IgD-negative memory B cell (primary cell): ENCODE results near the gene PVALEF. TPM values are rescaled to one million over a fixed set of nuclear protein-coding genes. Genes with fewer than 3 reads are reported as not detected.

Experiments
- H3K27ac Mint-ChIP-seq, 3 donors: one replicate each; pipeline ENCODE4 v1.8.0; 2020 to 2022; ENCODE audit warnings: mild to moderate bottlenecking in 3 of 3, mixed read lengths in 3 of 3, moderate library complexity in 1 of 3
- H3K27me3 Mint-ChIP-seq: one replicate; pipeline ENCODE4 v1.8.0; 2021; ENCODE audit warnings: mixed read lengths
- H3K36me3 Mint-ChIP-seq: one replicate; pipeline ENCODE4 v1.8.0; 2020; ENCODE audit warnings: mild to moderate bottlenecking, mixed read lengths
- H3K4me1 Mint-ChIP-seq, 3 donors: one replicate each; pipeline ENCODE4 v1.8.0; 2020 to 2022; ENCODE audit warnings: mixed read lengths in 3 of 3, mild to moderate bottlenecking in 1 of 3
- H3K4me3 Mint-ChIP-seq, 4 donors: one replicate each; pipeline ENCODE4 v1.8.0; 2020 to 2022; ENCODE audit warnings: mild to moderate bottlenecking in 4 of 4, mixed read lengths in 4 of 4, moderate library complexity in 3 of 4
- H3K9me3 Mint-ChIP-seq, 3 donors: one replicate each; pipeline ENCODE4 v1.8.0; 2020 to 2021; ENCODE audit warnings: mixed read lengths in 3 of 3, mild to moderate bottlenecking in 1 of 3
- polyA plus RNA-seq: library from polyadenylated mRNA; unstranded; fragments of 300-500 nt; fragmentation: Illumina TruSeq; gene quantifications from one replicate; pipeline ENCODE4 v1.2.3, GENCODE V29; 2021

PVALEF gene
- polyA plus RNA-seq, 1 donor from 2014 or later: not detected

DNA sequence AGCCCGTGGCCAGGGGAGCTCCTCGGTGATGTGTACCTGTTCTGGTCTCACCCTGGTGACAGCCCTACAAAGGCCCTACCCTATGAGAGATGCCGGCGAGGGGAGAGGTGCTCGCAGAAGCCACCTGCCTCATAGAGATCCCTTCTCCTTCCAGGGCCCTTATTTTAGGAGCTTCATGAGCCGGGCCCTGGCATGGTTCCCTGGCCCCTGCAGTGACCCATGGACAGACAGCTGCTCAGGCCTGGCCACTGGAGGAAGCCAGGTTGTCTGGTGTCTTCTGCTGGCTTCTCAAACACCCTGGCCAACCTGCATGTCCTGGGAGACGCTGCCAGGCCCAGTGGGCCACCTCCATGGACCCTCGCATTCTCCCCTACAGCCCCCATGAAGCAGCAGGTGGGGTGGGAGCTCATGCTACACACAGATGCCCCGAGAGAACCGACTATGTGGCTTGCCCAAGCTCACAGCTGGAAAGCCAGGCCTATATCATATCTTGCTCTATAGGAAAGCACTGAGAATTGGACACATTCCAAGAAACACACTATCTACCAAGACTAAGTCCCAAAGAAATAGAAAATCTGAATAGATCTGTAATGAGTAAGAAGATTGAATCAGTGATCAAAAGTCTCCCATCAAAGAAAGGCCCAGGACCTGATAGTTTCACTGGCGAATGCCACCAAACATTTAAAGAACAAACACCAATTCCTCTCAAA lies 7.9 kb downstream of the PVALEF start:
- Mint-ChIP-seq H3K4me1 (no peaks in the 10 kb centered on the region), H3K27me3 (peaks cover 1% of the 10 kb centered on the region), H3K36me3 (no peaks in the 10 kb centered on the region), H3K4me3 (no peak overlapping the region), H3K27ac (no peak overlapping the region), H3K9me3 (peaks cover 0 to 9% (median 4%) of the 10 kb centered on the region in 3 donors)

GRCh38 chr17:81173762-81174155 lies 8.5 kb downstream of the PVALEF start:
- H3K27me3 Mint-ChIP-seq: peaks cover 1% of the 10 kb centered on the region
- H3K9me3 Mint-ChIP-seq: peaks cover 0 to 9% (median 4%) of the 10 kb centered on the region in 3 donors
- H3K27ac Mint-ChIP-seq: no peak overlapping the region
- no peak overlapping the region for H3K4me3 Mint-ChIP-seq
- no peaks in the 10 kb centered on the region for H3K36me3 Mint-ChIP-seq
- H3K4me1 Mint-ChIP-seq: no peaks in the 10 kb centered on the region

DNA sequence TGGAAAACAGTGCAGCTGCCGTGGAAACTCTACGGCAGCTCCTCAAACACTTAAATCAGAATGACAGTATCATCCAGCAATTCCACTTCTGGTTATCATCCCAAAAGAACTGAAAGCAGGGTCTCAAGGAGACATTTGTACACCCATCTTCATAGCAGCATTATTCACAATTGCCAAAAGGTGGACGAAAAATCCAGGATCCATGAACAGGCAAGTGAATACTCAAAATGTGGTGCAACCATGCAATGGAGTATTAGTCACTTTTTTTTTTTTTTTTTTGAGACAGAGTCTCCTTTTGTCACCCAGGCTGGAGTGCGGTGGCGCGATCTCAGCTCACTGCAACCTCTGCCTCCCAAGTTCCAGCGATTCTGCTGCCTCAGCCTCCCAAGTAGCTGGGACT lies 11.4 kb downstream of the PVALEF start:
- peaks cover 0 to 9% (median 4%) of the 10 kb centered on the region in 3 donors for H3K9me3 Mint-ChIP-seq
- no peaks in the 10 kb centered on the region for H3K36me3 Mint-ChIP-seq
- H3K27me3 Mint-ChIP-seq: peaks cover 1% of the 10 kb centered on the region
- no peak overlapping the region for H3K4me3 Mint-ChIP-seq
- H3K4me1 Mint-ChIP-seq: no peaks in the 10 kb centered on the region
- no peak overlapping the region for H3K27ac Mint-ChIP-seq

DNA sequence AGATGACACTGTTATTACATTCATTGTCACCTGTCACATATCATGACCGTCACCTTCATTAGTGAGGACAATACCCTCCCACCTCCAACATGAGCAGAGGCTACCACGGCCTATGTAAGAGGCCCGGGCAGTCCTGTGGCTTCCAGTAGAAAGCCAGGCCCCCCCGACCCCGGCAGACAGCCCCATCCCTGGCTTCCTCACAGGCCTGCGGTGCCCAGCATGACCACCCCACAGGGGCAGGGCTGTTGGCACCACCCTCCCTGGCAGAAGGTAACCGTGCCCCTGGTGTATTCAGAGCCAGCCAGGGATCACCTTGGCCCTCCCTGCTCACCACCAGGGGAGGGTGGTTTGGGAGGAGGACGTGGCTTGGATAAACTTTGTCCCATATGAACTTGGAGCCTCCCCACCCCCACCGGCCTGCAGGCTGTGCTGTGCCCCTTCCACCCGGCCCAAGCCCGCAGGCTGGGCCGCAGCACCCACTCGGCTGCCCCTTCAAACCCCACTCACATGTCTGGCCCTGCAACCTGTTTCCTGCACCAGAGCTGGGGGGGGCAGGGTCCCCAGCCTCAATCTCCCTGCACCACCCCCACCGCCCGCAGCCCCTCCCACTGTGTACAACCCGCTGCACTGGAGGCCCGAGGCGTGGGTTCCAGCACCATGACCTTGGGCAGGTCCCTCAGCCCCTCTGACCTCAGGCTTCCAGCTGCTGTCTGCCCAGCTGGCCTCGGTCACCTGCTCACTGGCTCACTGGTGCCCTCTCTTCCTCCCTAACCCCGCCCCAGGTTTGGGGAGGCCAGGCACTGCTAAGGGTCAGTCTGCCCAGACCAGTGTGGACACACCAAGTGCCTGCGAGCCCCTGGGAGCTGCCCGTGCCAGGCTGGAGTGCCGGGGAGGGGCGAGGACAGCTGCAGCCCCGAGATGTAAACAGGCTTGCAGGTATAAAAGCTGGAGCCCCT lies 13.1 kb downstream of the PVALEF start:
- peaks cover 0 to 9% (median 4%) of the 10 kb centered on the region in 3 donors for H3K9me3 Mint-ChIP-seq
- H3K36me3 Mint-ChIP-seq: no peaks in the 10 kb centered on the region
- H3K27me3 Mint-ChIP-seq: no peaks in the 10 kb centered on the region
- no peak overlapping the region for H3K27ac Mint-ChIP-seq
- no peak overlapping the region for H3K4me3 Mint-ChIP-seq
- no peaks in the 10 kb centered on the region for H3K4me1 Mint-ChIP-seq

GRCh38 chr17:81179220-81179619 lies 13.9 kb downstream of the PVALEF start:
- no peaks in the 10 kb centered on the region for H3K4me1 Mint-ChIP-seq
- H3K27ac Mint-ChIP-seq: no peak overlapping the region
- peaks cover 0 to 9% (median 4%) of the 10 kb centered on the region in 3 donors for H3K9me3 Mint-ChIP-seq
- H3K36me3 Mint-ChIP-seq: no peaks in the 10 kb centered on the region
- H3K4me3 Mint-ChIP-seq: no peak overlapping the region
- H3K27me3 Mint-ChIP-seq: no peaks in the 10 kb centered on the region

- H3K9me3 Mint-ChIP-seq: peaks cover 0 to 8% (median 4%) of the 10 kb centered on the region in 3 donors
- no peaks in the 10 kb centered on the region for H3K27me3 Mint-ChIP-seq
- H3K4me1 Mint-ChIP-seq: no peaks in the 10 kb centered on the region
- H3K36me3 Mint-ChIP-seq: no peaks in the 10 kb centered on the region
- H3K4me3 Mint-ChIP-seq: no peak overlapping the region
- H3K27ac Mint-ChIP-seq: no peak overlapping the region
Measured at GRCh38 chr17:81179861-81180260, 14.6 kb downstream of the PVALEF start.

DNA sequence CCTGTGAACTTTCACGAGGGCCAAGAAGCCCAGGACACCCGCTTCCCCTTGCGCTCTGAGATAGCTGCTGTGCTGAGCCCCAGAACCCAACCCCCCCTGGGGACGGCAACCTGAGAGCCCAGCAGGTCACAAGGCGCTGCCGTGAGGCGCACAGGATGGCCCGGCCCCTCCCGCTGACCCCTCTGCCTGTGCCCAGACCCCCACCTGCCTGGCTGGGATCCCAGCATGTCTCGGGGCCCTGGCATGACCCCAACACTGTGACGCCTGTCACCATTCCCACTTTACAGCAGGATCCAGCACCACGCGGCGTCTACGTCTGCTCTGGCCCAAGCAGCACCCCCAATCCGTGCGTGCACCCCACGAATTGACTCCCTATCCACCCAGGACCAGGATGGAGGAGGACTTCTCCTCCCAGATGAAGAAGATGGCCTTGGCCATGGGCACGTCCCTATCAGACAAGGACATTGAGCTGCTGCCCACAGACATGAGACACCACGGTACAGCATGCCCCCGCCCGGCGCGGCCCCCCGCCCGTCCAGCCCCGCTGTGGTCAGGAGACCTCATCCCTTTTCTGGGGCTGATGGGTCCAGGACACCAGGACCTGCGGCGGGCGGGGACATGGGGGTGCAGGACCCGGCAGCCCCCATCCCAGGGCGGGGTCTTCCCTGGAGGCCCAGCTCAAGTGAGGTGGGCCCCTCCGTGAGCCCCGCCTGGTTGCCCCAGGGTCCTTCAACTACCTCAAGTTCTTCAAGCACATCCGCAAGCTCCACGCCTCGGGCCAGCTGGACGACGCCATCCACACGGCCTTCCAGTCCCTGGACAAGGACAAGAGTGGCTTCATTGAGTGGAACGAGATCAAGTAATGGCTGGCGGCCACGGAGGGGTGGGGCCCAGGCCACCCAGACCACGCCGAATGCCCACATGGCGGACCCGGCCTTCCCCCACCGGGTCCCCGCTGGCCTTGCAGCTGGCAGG lies 15.8 kb downstream of the PVALEF start:
- no peaks in the 10 kb centered on the region for H3K27me3 Mint-ChIP-seq
- no peaks in the 10 kb centered on the region for H3K36me3 Mint-ChIP-seq
- H3K4me1 Mint-ChIP-seq: no peaks in the 10 kb centered on the region
- H3K27ac Mint-ChIP-seq: no peak overlapping the region
- H3K9me3 Mint-ChIP-seq: no peaks in the 10 kb centered on the region
- H3K4me3 Mint-ChIP-seq: no peak overlapping the region

DNA sequence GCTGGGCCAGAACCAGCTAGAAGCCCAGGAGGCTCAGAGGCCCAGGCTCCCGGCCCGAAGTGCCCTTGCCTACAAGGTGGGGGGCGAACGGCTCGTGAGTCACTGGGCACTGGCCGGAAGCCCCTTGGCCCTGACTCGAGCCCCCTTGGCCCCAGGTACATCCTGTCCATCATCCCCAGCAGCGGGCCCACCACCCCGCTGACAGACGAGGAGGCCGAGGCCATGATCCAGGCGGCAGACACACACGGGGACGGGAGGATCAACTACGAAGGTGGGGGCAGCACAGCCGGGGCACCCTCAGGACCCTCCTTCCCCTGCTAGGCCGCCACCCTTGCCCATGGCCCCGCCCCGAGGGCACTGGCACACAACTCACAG lies 16.5 kb downstream of the PVALEF start:
- H3K27ac Mint-ChIP-seq: no peak overlapping the region
- H3K4me1 Mint-ChIP-seq: no peaks in the 10 kb centered on the region
- H3K36me3 Mint-ChIP-seq: no peaks in the 10 kb centered on the region
- no peaks in the 10 kb centered on the region for H3K9me3 Mint-ChIP-seq
- H3K27me3 Mint-ChIP-seq: no peaks in the 10 kb centered on the region
- no peak overlapping the region for H3K4me3 Mint-ChIP-seq

DNA sequence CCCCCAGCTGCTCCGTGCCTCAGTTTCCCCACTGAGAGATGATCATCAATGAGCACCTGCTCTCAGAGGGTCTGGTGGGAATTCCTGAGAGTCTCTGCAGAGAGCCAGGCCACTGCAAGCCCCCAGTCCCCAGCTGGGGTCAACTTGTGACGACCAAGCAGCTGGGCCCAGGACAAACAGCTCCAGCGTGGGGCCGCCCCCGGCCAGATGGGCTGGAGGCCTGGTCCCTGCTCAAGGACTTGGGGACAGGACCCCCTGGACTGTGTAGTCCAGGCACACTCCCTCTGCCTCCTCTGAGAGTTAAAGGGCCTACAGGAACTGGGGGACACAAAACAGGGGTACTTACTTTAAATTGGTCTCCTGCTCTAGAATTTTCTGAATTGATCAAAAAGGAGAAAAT lies 17.3 kb downstream of the PVALEF start:
- Mint-ChIP-seq H3K27ac (peak overlapping the region in 1 of 3 donors; percentile 43), H3K36me3 (no peaks in the 10 kb centered on the region), H3K27me3 (no peaks in the 10 kb centered on the region), H3K9me3 (no peaks in the 10 kb centered on the region), H3K4me3 (no peak overlapping the region), H3K4me1 (no peaks in the 10 kb centered on the region)

GRCh38 chr17:81183316-81183715 lies 18.0 kb downstream of the PVALEF start:
- no peaks in the 10 kb centered on the region for H3K36me3 Mint-ChIP-seq
- no peaks in the 10 kb centered on the region for H3K9me3 Mint-ChIP-seq
- H3K27ac Mint-ChIP-seq: peak overlapping the region in 1 of 3 donors; percentile 43
- H3K4me1 Mint-ChIP-seq: no peaks in the 10 kb centered on the region
- H3K4me3 Mint-ChIP-seq: no peak overlapping the region
- no peaks in the 10 kb centered on the region for H3K27me3 Mint-ChIP-seq

- no peak overlapping the region for H3K27ac Mint-ChIP-seq
- no peaks in the 10 kb centered on the region for H3K36me3 Mint-ChIP-seq
- H3K9me3 Mint-ChIP-seq: no peaks in the 10 kb centered on the region
- H3K27me3 Mint-ChIP-seq: no peaks in the 10 kb centered on the region
- no peak overlapping the region for H3K4me3 Mint-ChIP-seq
- H3K4me1 Mint-ChIP-seq: no peaks in the 10 kb centered on the region
Measured at GRCh38 chr17:81183807-81184206, 18.5 kb downstream of the PVALEF start.

DNA sequence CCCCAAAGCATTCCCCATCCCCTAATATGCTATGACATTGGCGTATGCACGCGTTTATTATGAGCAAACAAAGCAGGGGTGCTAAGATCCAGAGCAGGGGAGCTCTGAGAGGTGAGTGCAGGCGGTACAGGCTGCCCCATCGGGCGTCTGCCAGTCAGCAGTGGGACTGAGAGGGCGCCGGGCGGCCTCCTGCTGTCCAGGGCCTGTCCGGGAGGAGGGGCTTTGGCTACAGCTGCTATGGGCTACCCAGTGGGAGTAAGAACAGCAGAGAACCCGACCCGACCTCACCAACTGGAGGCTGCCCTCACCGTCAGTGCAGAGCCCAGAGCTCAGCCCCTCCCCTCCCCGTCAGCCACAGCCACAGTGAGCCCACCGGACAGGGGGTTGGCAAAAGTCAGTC lies 19.2 kb downstream of the PVALEF start:
- Mint-ChIP-seq H3K27ac (no peak overlapping the region), H3K4me3 (no peak overlapping the region), H3K36me3 (no peaks in the 10 kb centered on the region), H3K27me3 (no peaks in the 10 kb centered on the region), H3K4me1 (no peaks in the 10 kb centered on the region), H3K9me3 (no peaks in the 10 kb centered on the region)

GRCh38 chr17:81186203-81186602 lies 20.9 kb downstream of the PVALEF start:
- Mint-ChIP-seq H3K27me3 (no peaks in the 10 kb centered on the region), H3K27ac (no peak overlapping the region), H3K4me1 (no peaks in the 10 kb centered on the region), H3K36me3 (no peaks in the 10 kb centered on the region), H3K9me3 (no peaks in the 10 kb centered on the region), H3K4me3 (no peak overlapping the region)

DNA sequence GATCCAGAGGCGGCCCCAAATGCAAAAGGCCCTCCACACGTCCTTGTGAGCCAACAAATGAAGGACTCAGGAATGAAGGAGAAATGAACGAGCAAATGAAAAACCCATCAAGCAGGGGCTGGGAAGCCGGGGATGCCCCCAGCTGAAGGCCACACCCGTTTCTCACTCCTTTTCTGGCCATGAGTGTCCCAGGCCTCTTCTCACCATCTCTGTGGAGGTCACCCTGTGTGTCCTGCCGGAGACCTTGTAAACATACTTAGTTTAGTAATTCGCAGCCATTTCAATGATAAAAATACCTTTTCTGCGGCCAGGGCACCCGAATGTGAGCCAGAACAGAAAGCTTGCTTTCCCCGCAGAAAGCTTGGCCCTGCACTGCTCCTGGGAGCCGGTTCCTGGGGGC lies 21.8 kb downstream of the PVALEF start:
- H3K4me3 Mint-ChIP-seq: no peak overlapping the region
- no peaks in the 10 kb centered on the region for H3K9me3 Mint-ChIP-seq
- no peak overlapping the region for H3K27ac Mint-ChIP-seq
- no peaks in the 10 kb centered on the region for H3K36me3 Mint-ChIP-seq
- H3K27me3 Mint-ChIP-seq: no peaks in the 10 kb centered on the region
- H3K4me1 Mint-ChIP-seq: no peaks in the 10 kb centered on the region
